ENCODE measurements around the gene LGALS7B. TPM values are rescaled to one million over a fixed set of nuclear protein-coding genes. Genes with fewer than 3 reads are reported as not detected.
"Not testable (repeated sequence)": the region's sequence is repeated elsewhere in the genome, so short reads cannot be mapped to it uniquely, and the experiment has no call there.

LGALS7B gene
- total RNA-seq, 4 donors from 2014 or later, result not detected

DNA sequence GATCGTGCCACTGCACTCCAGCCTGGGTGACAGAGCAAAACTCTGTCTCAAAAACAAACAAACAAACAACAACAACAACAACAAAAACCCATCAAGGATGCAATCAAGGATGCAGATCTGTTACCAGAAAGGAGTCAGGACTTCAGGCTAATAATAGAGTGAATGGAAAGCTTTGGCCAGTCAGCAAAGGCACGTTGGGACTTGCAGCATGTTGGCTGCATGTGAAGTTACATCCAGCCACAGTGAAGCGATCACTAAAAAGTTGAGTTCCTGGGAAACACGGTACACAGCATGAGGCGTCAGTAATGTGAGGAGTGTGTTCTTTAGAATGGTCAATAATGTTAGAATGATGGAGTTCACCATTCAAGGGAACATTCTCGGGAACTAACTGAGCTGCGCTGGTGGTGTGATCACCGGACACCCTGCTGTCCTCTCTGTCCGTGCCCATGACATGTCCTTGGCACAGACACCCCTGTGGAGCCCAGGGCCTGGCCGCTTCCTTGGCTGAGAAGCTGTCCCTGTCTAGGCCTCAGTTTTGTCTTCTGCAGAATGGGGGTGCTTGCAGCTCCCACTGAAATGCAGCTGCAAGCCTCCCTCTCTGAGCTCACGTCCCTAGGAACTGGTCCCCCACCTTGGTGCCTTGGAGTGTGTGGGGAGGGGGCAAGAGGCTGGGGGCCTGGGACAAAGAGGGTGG, 2.3 kb upstream of the LGALS7B start:
- TF ChIP-seq, protein P1, sequence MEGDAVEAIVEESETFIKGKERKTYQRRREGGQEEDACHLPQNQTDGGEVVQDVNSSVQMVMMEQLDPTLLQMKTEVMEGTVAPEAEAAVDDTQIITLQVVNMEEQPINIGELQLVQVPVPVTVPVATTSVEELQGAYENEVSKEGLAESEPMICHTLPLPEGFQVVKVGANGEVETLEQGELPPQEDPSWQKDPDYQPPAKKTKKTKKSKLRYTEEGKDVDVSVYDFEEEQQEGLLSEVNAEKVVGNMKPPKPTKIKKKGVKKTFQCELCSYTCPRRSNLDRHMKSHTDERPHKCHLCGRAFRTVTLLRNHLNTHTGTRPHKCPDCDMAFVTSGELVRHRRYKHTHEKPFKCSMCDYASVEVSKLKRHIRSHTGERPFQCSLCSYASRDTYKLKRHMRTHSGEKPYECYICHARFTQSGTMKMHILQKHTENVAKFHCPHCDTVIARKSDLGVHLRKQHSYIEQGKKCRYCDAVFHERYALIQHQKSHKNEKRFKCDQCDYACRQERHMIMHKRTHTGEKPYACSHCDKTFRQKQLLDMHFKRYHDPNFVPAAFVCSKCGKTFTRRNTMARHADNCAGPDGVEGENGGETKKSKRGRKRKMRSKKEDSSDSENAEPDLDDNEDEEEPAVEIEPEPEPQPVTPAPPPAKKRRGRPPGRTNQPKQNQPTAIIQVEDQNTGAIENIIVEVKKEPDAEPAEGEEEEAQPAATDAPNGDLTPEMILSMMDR (IDR thresholded peaks at IDR 0.05), result no peak
- TF ChIP-seq POLR2AphosphoS5 (IDR thresholded peaks at IDR 0.05) (no peak), EP300 (IDR thresholded peaks at IDR 0.05; ENCODE audit: low read depth) (no peak), POLR2A (IDR thresholded peaks at IDR 0.05) (no peak)
- intact Hi-C loops (cut with DNase I; ENCODE audit: low total_unique reads), result no loop called here
- in situ Hi-C loops (cut with MboI; ENCODE audit: low pct_ligation_motif_present in 1 of 4, low pct_unique_long_range_greater_than_20kb in 1 of 4, low sequenced_read_pairs in 3 of 4), result no loop called here
- H3K36me3 ChIP-seq, result no peaks in the 10 kb centered on the region
- no peak for DNase-seq
- H3K4me3 ChIP-seq, result no peak overlapping the region
- H3K27ac ChIP-seq, result no peak overlapping the region
- no peaks in the 10 kb centered on the region for H3K27me3 ChIP-seq
- peaks cover 0 to 4% (median 0%) of the 10 kb centered on the region in 4 donors for H3K4me1 ChIP-seq
- 83 to 85% methylated on average over 1 to 11 of the region's 11 CpGs for WGBS, 2 donors (ENCODE audit: low coverage in 1 of 2)
- H3K9me3 ChIP-seq, result no peaks in the 10 kb centered on the region

DNA sequence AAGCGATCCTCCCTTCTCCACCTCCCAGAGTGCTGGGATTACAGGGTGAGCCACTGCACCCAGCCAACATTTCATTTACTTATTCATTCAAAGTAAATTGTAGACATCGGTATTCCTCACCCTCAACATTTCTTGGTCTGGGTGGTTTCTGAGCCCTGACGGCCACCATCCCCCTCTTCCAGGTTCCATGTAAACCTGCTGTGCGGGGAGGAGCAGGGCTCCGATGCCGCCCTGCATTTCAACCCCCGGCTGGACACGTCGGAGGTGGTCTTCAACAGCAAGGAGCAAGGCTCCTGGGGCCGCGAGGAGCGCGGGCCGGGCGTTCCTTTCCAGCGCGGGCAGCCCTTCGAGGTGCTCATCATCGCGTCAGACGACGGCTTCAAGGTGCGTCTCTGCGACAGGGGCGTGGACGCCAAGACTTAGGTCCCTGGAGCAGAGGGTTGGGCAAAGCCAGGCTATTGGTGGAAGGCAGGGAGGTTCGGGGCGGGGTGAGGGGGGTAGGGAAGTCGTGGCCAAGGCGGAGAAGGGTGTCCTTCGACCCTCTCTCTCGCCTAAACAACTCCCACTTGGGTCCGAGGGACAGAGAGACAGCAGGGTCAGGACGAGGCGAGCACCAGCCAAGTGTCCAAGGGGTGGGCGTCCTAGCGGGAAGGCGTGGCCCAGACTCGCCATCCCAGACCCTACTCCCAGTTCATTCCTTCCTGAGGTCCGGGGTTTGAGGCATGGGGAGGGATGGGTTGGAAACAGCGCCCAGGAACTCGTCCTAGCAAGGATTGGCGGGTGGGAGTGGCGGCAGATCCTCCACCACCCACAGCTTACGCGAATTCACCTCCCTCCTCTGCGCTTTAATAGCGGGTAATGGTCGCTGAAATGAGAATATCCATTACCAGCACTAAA, 1.8 kb downstream of the LGALS7B start:
- H3K4me3 ChIP-seq; in situ Hi-C loops (cut with MboI; ENCODE audit: low pct_ligation_motif_present in 1 of 4, low pct_unique_long_range_greater_than_20kb in 1 of 4, low sequenced_read_pairs in 3 of 4); H3K4me1 ChIP-seq; DNase-seq; H3K9me3 ChIP-seq; H3K27me3 ChIP-seq; H3K27ac ChIP-seq; H3K36me3 ChIP-seq; intact Hi-C loops (cut with DNase I; ENCODE audit: low total_unique reads): not testable (repeated sequence)
- 58% methylated on average over 12 of the region's 49 CpGs; no CpG with 5 or more reads in 1 of the 2 donors for WGBS, 2 donors (ENCODE audit: low coverage in 1 of 2)

DNA sequence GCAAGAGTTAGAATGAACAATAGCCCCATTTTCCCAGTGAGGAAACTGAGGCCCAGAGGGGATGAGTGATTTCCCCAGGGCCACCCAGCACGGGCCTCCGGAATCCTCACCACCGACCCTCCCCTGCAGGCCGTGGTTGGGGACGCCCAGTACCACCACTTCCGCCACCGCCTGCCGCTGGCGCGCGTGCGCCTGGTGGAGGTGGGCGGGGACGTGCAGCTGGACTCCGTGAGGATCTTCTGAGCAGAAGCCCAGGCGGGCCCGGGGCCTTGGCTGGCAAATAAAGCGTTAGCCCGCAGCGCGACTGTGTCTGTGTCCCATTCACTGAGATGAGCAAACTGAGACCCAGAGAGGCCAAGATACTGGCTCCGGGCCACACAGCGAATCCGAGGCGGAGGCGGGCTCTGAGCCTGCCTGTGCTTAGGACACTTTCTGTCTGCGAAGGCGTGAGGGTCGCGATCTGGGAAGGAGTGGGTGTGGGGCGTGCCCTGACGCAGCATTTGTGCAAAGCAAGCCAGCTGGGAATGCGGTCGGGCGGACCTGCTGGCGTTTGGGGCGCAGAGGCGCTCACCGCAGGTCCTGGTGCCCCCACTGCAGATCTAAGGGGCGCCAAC, 2.6 kb downstream of the LGALS7B start:
- DNase-seq; H3K9me3 ChIP-seq; H3K4me1 ChIP-seq; intact Hi-C loops (cut with DNase I; ENCODE audit: low total_unique reads); H3K36me3 ChIP-seq; H3K27me3 ChIP-seq; H3K27ac ChIP-seq; H3K4me3 ChIP-seq; in situ Hi-C loops (cut with MboI; ENCODE audit: low pct_ligation_motif_present in 1 of 4, low pct_unique_long_range_greater_than_20kb in 1 of 4, low sequenced_read_pairs in 3 of 4): not testable (repeated sequence)
- WGBS, 2 donors (ENCODE audit: low coverage in 1 of 2), result no CpG with 5 or more reads among the region's 40 CpGs

DNA sequence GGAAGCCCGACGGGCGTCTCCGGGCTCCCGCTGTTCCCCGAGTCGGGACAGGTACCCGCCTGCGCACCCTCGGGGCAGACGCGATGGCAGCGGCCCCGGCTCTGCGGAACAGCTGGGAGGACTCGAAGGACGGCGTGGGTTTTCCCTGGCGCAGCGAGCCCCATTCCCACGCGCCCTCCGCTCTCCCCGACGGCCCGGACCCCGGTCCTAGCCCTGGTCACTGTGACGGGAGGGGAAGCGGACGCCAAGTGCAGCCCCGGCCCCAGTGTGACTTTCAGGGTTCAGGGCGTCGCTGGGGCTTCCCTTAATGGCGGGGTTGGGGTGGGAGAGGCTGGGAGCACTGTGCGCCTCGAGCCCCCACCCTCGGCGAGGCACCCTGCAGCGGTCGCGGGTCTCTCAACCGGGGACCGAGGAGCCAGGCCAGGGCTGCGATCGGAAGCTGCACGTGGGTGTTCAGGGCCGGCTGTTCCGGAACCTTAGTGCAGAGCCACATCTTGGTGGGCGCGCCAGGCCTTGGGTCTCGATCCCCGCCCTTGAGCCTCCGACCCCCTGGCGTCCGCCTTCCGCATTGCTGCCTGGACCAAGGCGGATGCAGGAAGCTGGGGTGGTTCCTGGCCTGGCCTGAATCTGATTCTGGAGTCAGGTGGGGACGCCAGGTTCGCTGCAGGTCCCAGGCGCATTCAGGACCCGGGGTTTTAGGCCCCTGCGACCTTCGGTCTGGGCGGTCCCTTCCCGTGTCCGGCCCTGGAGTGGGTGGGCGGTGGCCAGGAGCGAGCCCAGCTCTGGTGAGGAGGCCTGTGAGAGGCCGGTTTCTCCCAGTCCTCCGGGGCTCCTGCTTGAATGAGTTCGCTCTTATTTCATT, 3.5 kb downstream of the LGALS7B start:
- intact Hi-C loops (cut with DNase I; ENCODE audit: low total_unique reads) (no loop called here), in situ Hi-C loops (cut with MboI; ENCODE audit: low pct_ligation_motif_present in 1 of 4, low pct_unique_long_range_greater_than_20kb in 1 of 4, low sequenced_read_pairs in 3 of 4) (no loop called here)
- Histone ChIP-seq H3K4me3 (peak overlapping the region in 2 of 4 donors; percentile 16 to 40), H3K27ac (peak overlapping the region in 1 of 4 donors; percentile 21), H3K4me1 (peaks cover 0 to 6% (median 6%) of the 10 kb centered on the region in 4 donors), H3K36me3 (no peaks in the 10 kb centered on the region), H3K9me3 (no peaks in the 10 kb centered on the region), H3K27me3 (no peaks in the 10 kb centered on the region)
- WGBS, 2 donors (ENCODE audit: low coverage in 1 of 2), result 20% methylated on average over 58 of the region's 71 CpGs; no CpG with 5 or more reads in 1 of the 2 donors
- no peak for TF ChIP-seq EP300 (IDR thresholded peaks at IDR 0.05; ENCODE audit: low read depth)
- TF ChIP-seq, protein P1 (IDR thresholded peaks at IDR 0.05), result peak; percentile 31 to 71 (median 45)
- TF ChIP-seq POLR2AphosphoS5 (IDR thresholded peaks at IDR 0.05), result no peak
- TF ChIP-seq POLR2A (IDR thresholded peaks at IDR 0.05), result no peak
- DNase-seq, result peak; percentile 64
